Activated CD8-positive, alpha-beta memory T cell treated with anti-CD3 and anti-CD28 coated beads for 36 hours (primary cell): ENCODE measurements around the gene COL23A1. TPM values are rescaled to one million over a fixed set of nuclear protein-coding genes. Genes with fewer than 3 reads are reported as not detected.
"Not testable (repeated sequence)": the region's sequence is repeated elsewhere in the genome, so short reads cannot be mapped to it uniquely, and the experiment has no call there.

Experiments
- CTCF ChIA-PET: fragments of 350-600 bp; sonication (Branson Sonifier 250); formaldehyde crosslinking; loops from one replicate; lab custom pipeline; 2021; ENCODE audit warnings: antibody characterized with exemption; lab: Charles Lee
- POLR2A ChIA-PET: fragments of 350-600 bp; sonication (Branson Sonifier 250); formaldehyde crosslinking; loops from one replicate; lab custom pipeline; 2021; ENCODE audit warnings: antibody characterized with exemption; lab: Charles Lee
- total RNA-seq, 2 experiments: library from RNA; stranded (reverse); gene quantifications; one replicate each; pipeline ENCODE4 v1.2.3, GENCODE V29; 2021

COL23A1 gene
- total RNA-seq, 2 experiments from 2014 or later = 0.11 to 0.13 TPM

- CTCF ChIA-PET = no interaction called here
- POLR2A ChIA-PET = no interaction called here
These were observed 259.3 kb downstream of the COL23A1 start for GRCh38 chr5:178330791-178331404.

- POLR2A ChIA-PET = no interaction called here
These were observed 261.1 kb downstream of the COL23A1 start for GRCh38 chr5:178328826-178329730.

GRCh38 chr5:178327931-178328711 is 262.1 kb downstream of the COL23A1 start:
- POLR2A ChIA-PET = no interaction called here
- CTCF ChIA-PET = no interaction called here

More at GRCh38 chr5:178328826-178329730, 261.1 kb downstream of the COL23A1 start:
- CTCF ChIA-PET = no interaction called here

- CTCF ChIA-PET = no interaction called here
- POLR2A ChIA-PET = no interaction called here
These were observed 262.7 kb downstream of the COL23A1 start for GRCh38 chr5:178327446-178327845.

- POLR2A ChIA-PET = no interaction called here
- CTCF ChIA-PET = no interaction called here
These were observed 263.8 kb downstream of the COL23A1 start for GRCh38 chr5:178326374-178326715.

- POLR2A ChIA-PET = no interaction called here
- CTCF ChIA-PET = no interaction called here
These were observed 264.4 kb downstream of the COL23A1 start for GRCh38 chr5:178325679-178326373.

- CTCF ChIA-PET = no interaction called here
- POLR2A ChIA-PET = no interaction called here
These were observed 264.9 kb downstream of the COL23A1 start for GRCh38 chr5:178325311-178325678.

- ChIA-PET CTCF (no interaction called here), POLR2A (no interaction called here)
These were observed 265.5 kb downstream of the COL23A1 start for GRCh38 chr5:178324481-178325310.

- CTCF ChIA-PET = no interaction called here
- POLR2A ChIA-PET = no interaction called here
These were observed 266.2 kb downstream of the COL23A1 start for GRCh38 chr5:178323961-178324360.

GRCh38 chr5:178323541-178323865 is 266.7 kb downstream of the COL23A1 start:
- POLR2A ChIA-PET = no interaction called here
- CTCF ChIA-PET = no interaction called here

GRCh38 chr5:178322736-178323540 is 267.3 kb downstream of the COL23A1 start:
- ChIA-PET POLR2A (no interaction called here), CTCF (no interaction called here)

GRCh38 chr5:178320281-178320855 is 269.8 kb downstream of the COL23A1 start:
- ChIA-PET POLR2A (no interaction called here), CTCF (no interaction called here)

- ChIA-PET CTCF (no interaction called here), POLR2A (no interaction called here)
These were observed 270.6 kb downstream of the COL23A1 start for GRCh38 chr5:178319541-178320041.

- ChIA-PET CTCF (no interaction called here), POLR2A (no interaction called here)
These were observed 271.3 kb downstream of the COL23A1 start for GRCh38 chr5:178318893-178319292.

- CTCF ChIA-PET = no interaction called here
- POLR2A ChIA-PET = no interaction called here
These were observed 271.8 kb downstream of the COL23A1 start for GRCh38 chr5:178318382-178318781.

GRCh38 chr5:178317727-178318126 is 272.5 kb downstream of the COL23A1 start:
- CTCF ChIA-PET, POLR2A ChIA-PET: not testable (repeated sequence)

- POLR2A ChIA-PET = no interaction called here
- CTCF ChIA-PET = interaction anchor here (0.7 kb wide), 1 partner anchor 535 kb away, joined by 4 read pairs; no protein-coding TSS in a partner anchor
These were observed 275.0 kb downstream of the COL23A1 start for GRCh38 chr5:178314961-178315820.
